CD4-positive, alpha-beta T cell (primary cell): Measurements from ENCODE around the gene ACAD11. TPM values are rescaled to one million over a fixed set of nuclear protein-coding genes. Genes with fewer than 3 reads are reported as not detected.

Experiments
- ATAC-seq: fragments of 200-7000 bp; cut with Tn5 transposase; one replicate; pipeline ENCODE4 v1.10.0; 2022; ENCODE audit warnings: mild to moderate bottlenecking; ENCODE audit not compliant: poor library complexity
- CTCF ChIA-PET: fragments of 350-600 bp; sonication (Branson Sonifier 250); formaldehyde crosslinking; loops from one replicate; lab custom pipeline; 2021; ENCODE audit warnings: antibody characterized with exemption, inconsistent platforms; lab: Charles Lee
- POLR2A ChIA-PET: fragments of 350-600 bp; sonication (Branson Sonifier 250); formaldehyde crosslinking; loops from one replicate; lab custom pipeline; 2021; ENCODE audit warnings: antibody characterized with exemption, inconsistent platforms; lab: Charles Lee
- DNase-seq, 14 experiments: peaks; one replicate each; pipeline ENCODE4 v3.0.0-alpha.2; 2013 to 2020; ENCODE audit warnings: mixed read lengths in 2 of 14
- H3K27ac ChIP-seq, 2 donors: one replicate each; pipeline versions ENCODE4 v1.5.1 to v1.7.0; 2013; ENCODE audit warnings: low read length in 2 of 2, low read depth in 1 of 2, mild to moderate bottlenecking in 1 of 2
- H3K27me3 ChIP-seq, 2 experiments: 1 replicate in 1 of 2; 2 replicates in 1 of 2; pipeline versions ENCODE4 v1.6.1 to v1.7.0; 2013; ENCODE audit warnings: low read length in 2 of 2, control low read depth in 1 of 2, mild to moderate bottlenecking in 1 of 2, moderate library complexity in 1 of 2; ENCODE audit not compliant: insufficient read depth in 2 of 2, control insufficient read depth in 1 of 2
- H3K36me3 ChIP-seq: one replicate; pipeline ENCODE4 v1.6.1; 2013; ENCODE audit warnings: low read length, control low read depth; ENCODE audit not compliant: insufficient read depth
- H3K4me1 ChIP-seq: one replicate; pipeline ENCODE4 v1.6.1; 2013; ENCODE audit warnings: low read length, control low read depth; ENCODE audit not compliant: insufficient read depth
- H3K4me3 ChIP-seq: one replicate; pipeline ENCODE4 v1.5.1; 2013; ENCODE audit warnings: mild to moderate bottlenecking, low read length, moderate library complexity
- H3K9me3 ChIP-seq, 2 experiments: 1 replicate in 1 of 2; 2 replicates in 1 of 2; pipeline versions ENCODE4 v1.6.1 to v1.7.0; 2013; ENCODE audit warnings: low read length in 2 of 2, mild to moderate bottlenecking in 2 of 2, control low read depth in 1 of 2, moderate library complexity in 1 of 2; ENCODE audit not compliant: control insufficient read depth in 1 of 2, insufficient read depth in 1 of 2
- H3K27ac Mint-ChIP-seq: one replicate; pipeline ENCODE4 v1.8.0; 2020; ENCODE audit warnings: mixed read lengths
- H3K27me3 Mint-ChIP-seq: one replicate; pipeline ENCODE4 v1.8.0; 2021; ENCODE audit warnings: mixed read lengths
- H3K36me3 Mint-ChIP-seq: one replicate; pipeline ENCODE4 v1.8.0; 2021; ENCODE audit warnings: low read depth, mixed read lengths
- H3K4me1 Mint-ChIP-seq: one replicate; pipeline ENCODE4 v1.8.0; 2021; ENCODE audit warnings: low read depth, mixed read lengths
- H3K4me3 Mint-ChIP-seq: one replicate; pipeline ENCODE4 v1.8.0; 2020; ENCODE audit warnings: mild to moderate bottlenecking, mixed read lengths
- H3K9me3 Mint-ChIP-seq: one replicate; pipeline ENCODE4 v1.8.0; 2020; ENCODE audit warnings: mixed read lengths
- CTCF ChIP-seq: fragments of 200-600 bp; IDR thresholded peaks from one replicate; pipeline ENCODE4 v1.8.0; 2022; ENCODE audit warnings: antibody characterized with exemption, mild to moderate bottlenecking
- intact Hi-C, 2 experiments: fragments of 100-400 bp; cut with DNase I in 1 of 2; cut with micrococcal nuclease in 1 of 2; formaldehyde crosslinking; loops; one replicate each; pipeline versions ENCODE4 v1.15.1 to v1.9.0; 2023 to 2025; cut with DNase I, micrococcal nuclease
- total RNA-seq, 174 experiments: library from RNA in 2 of 174; stranded (reverse) in 2 of 174; gene quantifications; one replicate each; pipeline ENCODE4 v1.2.3 and lab custom pipeline; 2021 to 2026

Gene ACAD11
- total RNA-seq, 2 experiments from 2014 or later = 26.6 to 27.9 TPM

- ATAC-seq (no peak), DNase-seq (no peak)
- peaks cover 32% of the 10 kb centered on the region for H3K36me3 Mint-ChIP-seq
- Histone ChIP-seq H3K9me3 (no peaks in the 10 kb centered on the region), H3K27me3 (no peaks in the 10 kb centered on the region), H3K4me1 (no peaks in the 10 kb centered on the region), H3K36me3 (peaks cover 31% of the 10 kb centered on the region), H3K4me3 (no peak overlapping the region), H3K27ac (no peak overlapping the region)
- no peak overlapping the region for H3K27ac Mint-ChIP-seq
- no peaks in the 10 kb centered on the region for H3K27me3 Mint-ChIP-seq
- no peaks in the 10 kb centered on the region for H3K9me3 Mint-ChIP-seq
- H3K4me3 Mint-ChIP-seq = no peak overlapping the region
- no peak for TF ChIP-seq CTCF
- H3K4me1 Mint-ChIP-seq = no peaks in the 10 kb centered on the region
- ChIA-PET CTCF (no interaction called here), POLR2A (no interaction called here)
- intact Hi-C loops = no loop called here
Measured at GRCh38 chr3:132542577-132542976, 117.0 kb downstream of the ACAD11 start.

- peaks cover 55% of the 10 kb centered on the region for H3K36me3 Mint-ChIP-seq
- no peak for ATAC-seq
- no peaks in the 10 kb centered on the region for H3K27me3 Mint-ChIP-seq
- no peak overlapping the region for H3K4me3 Mint-ChIP-seq
- H3K27ac Mint-ChIP-seq = no peak overlapping the region
- ChIA-PET POLR2A (no interaction called here), CTCF (no interaction called here)
- Histone ChIP-seq H3K36me3 (peaks cover 51% of the 10 kb centered on the region), H3K27me3 (no peaks in the 10 kb centered on the region), H3K27ac (no peak overlapping the region), H3K9me3 (no peaks in the 10 kb centered on the region), H3K4me3 (no peak overlapping the region), H3K4me1 (no peaks in the 10 kb centered on the region)
- intact Hi-C loops = no loop called here
- TF ChIP-seq CTCF = no peak
- no peaks in the 10 kb centered on the region for H3K4me1 Mint-ChIP-seq
- H3K9me3 Mint-ChIP-seq = no peaks in the 10 kb centered on the region
- DNase-seq = no peak
Measured at GRCh38 chr3:132539681-132540080, 119.9 kb downstream of the ACAD11 start.

GRCh38 chr3:132538072-132538471, 121.5 kb downstream of the ACAD11 start:
- intact Hi-C loops = no loop called here
- CTCF ChIA-PET = interaction anchor here (0.8 kb wide), 1 partner anchor 104 kb away, joined by 3 read pairs; no protein-coding TSS in a partner anchor
- Mint-ChIP-seq H3K36me3 (peaks cover 70% of the 10 kb centered on the region), H3K9me3 (no peaks in the 10 kb centered on the region), H3K27me3 (no peaks in the 10 kb centered on the region), H3K4me1 (no peaks in the 10 kb centered on the region), H3K27ac (no peak overlapping the region), H3K4me3 (no peak overlapping the region)
- TF ChIP-seq CTCF = no peak
- ATAC-seq = no peak
- no peaks in the 10 kb centered on the region for H3K4me1 ChIP-seq
- no peaks in the 10 kb centered on the region for H3K9me3 ChIP-seq
- H3K27ac ChIP-seq = no peak overlapping the region
- POLR2A ChIA-PET = no interaction called here
- H3K27me3 ChIP-seq = no peaks in the 10 kb centered on the region
- peaks cover 59% of the 10 kb centered on the region for H3K36me3 ChIP-seq
- no peak overlapping the region for H3K4me3 ChIP-seq
- DNase-seq = no peak
